Stimulated activated CD4-positive, alpha-beta T cell treated with anti-CD3 and anti-CD28 coated beads, Interleukin-15, amount 100 ng/mL, for 1 hour (primary cell): ENCODE measurements around the gene GREM2.

ENCODE experiments used
- DNase-seq, 2 donors: peaks; one replicate each; pipeline ENCODE4 v3.0.0-alpha.2; 2020; ENCODE audit warnings: low read depth in 1 of 2, low spot score in 1 of 2

Gene GREM2

DNA sequence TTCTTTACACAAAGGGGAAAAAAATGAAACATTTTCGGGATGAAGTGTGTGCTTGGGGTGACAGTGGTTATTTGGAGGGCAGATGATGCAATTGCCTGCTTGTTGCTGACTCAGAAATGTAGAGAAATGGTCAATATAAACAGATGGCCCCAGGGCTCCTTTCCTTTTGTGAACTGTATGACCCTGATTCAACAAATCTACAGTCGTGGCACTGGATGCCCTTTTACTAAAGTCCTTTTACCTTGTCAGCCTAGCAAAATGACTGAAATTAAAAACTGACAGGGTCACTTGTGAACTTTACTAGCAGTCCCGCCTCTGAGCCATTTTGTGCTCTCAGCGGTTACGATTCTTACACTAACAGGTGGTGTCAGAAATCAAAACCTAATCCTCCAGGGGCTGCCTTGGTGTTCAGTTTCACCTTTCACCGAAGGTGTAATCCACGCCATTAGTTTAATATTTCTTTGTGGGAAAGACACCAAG is 49.8 kb downstream of the GREM2 start:
- no peak for DNase-seq

DNA sequence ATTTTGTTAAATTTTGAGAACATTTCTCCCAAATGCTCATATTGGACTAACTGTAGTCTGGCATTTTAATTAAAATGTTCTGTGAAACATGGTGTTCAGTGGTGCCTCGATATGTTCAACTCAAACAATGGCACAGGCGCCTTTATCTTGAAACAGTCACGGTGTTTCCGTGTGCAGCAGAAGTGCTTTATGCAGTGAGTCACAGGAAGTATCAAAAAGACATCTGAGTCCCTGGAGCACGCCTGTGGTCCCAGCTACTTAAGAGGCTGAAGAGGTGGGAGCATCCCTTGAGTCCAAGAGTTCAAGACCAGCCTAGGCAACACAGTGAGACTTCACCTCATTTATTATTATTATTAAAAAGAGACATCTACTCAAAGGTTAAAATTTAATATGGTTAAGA is 52.2 kb downstream of the GREM2 start:
- no peak for DNase-seq

DNA sequence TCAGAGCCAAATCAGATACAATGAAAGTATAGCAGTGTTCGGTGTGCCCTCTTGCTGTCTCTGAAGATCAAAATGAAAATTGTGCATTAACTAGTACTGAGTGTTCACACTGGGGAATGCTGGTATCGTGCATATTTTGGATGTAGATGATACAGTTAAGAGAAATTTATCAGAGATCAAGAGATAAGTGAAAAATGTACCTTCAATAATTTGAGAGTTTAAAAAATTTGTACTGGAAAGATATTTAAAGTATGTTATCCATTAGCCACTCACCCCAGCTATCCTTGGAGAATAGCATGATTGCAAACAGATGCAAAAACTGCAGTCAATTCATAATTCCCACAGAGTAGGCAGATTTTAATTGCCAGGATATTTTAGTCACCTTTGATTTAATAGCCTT is 56.4 kb downstream of the GREM2 start:
- no peak for DNase-seq

DNA sequence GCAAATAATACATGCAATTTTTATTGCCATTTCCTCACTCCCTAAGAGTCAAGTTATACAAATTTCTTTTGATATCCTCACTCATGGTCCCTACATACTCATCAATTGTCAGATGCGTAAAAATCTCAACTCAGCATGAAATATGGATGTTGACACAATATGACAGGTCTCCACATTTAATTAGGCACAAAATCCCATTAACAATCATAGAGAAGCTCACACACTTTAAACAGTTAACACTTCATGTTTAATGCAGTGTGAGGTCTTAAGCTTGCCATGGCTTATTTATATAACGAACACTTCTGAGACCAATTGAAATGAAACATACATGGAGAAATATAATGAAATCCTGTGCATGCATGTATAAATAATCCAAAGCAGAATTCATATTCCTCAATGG is 58.6 kb downstream of the GREM2 start:
- no peak for DNase-seq

DNA sequence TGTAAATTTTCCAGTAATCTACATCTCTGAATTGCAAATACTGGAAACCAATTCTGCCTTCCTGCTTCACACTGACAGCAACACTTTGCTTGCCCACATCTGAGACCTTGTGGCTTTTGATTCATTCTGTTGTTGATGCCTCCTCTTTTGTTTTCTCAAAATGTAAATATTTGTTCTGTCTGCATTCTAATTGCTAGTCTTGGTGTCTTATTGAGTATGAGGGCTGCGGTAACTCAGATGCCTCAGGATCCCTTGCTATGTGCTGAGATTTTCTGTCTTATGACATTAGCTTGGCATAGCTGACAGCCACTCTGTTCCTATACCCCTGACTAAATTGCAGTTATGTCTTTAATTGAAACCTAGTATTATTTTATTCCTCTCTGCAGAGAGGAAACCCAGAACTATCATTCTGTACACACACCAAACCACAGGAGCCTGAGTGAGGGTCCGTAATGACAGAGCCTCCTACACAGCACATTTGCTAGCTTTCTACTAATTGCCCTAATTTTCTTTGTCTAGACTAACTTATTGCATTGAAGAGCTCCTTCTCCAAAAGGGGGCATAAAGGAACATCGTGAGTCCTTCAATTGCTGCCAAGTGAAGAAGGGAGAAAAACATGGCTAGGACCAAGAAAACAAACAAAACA is 72.1 kb downstream of the GREM2 start:
- no peak for DNase-seq

DNA sequence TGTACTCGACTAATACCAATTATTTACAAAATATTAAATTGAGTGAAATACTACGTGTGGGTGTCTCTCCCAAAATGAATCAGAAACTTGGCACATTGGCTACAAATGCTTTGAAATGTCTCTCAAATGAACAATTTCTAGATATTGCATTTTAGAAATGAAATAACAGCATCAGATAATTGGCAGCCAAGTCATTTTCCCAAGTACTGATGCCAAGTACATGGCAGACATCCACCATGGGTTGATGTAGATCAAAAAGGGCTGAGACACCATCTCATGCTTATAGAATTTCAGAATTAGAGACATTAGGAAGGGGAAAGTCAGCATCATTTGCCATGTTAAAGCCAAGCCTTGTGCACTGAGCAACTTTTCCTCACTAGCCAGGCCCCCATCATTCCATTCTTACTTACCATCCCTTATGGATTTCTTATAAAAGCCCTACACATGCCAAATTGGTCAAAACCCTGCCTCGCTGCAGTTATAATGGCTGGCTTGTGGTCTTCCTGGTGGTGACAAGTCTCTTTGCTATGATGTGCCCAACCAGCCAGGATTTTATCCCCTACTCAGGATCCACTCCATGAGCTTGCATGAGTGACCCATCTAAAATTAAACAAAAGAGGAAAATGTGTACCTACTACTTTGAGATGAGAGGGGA is 73.1 kb downstream of the GREM2 start:
- DNase-seq, result no peak

DNA sequence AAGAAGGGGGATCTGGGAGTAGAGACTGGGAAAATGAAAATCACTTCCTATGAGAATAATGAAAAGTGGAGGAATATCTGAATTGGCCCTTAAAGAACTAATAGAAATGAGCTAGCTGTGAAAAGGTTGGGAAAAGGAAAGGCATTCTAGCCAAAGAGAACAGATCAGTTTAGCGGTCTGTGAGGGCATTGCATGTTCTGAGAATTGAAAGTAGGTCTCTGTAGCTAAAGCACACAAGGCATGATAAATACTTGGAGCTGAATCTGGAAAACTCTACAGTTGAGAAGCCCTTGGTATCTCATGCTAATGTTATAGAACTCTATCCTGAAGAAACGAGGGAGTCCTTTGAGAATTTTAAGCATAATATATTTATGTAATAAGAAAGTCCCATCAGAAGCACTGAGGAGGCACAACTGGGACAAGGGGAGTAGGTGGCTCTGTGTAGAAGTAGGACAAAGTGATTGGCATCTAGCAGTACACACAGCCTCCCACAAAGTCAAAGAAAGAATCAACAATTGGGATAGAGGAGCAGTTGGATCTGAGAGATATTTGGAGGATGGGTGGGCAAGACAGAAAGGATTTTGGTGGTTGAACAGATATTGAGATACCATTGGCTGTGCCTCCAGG is 78.7 kb downstream of the GREM2 start:
- no peak for DNase-seq

DNA sequence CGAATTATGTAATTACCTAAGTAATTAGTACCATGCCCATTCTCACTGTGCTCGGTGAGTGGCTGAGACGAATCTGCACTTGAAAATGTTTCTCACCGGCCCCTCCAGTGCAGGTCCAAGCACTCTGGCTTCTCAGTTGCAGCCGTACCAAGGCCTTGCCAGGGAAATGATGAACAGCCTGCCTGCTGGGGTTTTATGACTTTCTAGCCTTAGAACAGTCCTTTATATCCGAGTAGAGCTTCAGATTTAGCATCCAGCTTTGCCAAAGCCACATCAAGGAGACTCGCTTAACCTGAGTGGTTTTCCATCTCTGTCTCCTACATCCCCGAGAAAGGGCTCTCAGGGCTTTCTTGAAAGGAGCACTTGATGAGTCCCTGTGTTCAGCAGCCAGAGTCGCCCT is 83.4 kb downstream of the GREM2 start:
- no peak for DNase-seq

DNA sequence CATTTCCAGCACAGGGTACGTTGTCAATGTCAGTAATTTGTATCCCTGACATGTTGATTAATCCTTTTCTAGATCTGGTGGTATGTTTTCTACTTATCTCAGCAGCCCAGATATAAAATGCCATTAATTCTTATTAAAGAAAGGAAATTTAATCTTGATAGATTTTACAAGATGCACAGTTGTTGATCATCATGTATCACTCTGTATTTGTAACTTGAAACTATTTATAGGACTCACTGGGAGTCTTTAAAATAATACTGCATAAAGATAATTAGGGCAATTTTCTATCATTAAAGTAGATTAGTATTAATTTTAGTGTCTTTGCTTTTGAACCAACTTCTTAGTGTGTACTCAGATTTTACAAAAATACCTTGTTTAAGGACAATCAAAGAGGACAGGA is 84.9 kb downstream of the GREM2 start:
- no peak for DNase-seq

DNA sequence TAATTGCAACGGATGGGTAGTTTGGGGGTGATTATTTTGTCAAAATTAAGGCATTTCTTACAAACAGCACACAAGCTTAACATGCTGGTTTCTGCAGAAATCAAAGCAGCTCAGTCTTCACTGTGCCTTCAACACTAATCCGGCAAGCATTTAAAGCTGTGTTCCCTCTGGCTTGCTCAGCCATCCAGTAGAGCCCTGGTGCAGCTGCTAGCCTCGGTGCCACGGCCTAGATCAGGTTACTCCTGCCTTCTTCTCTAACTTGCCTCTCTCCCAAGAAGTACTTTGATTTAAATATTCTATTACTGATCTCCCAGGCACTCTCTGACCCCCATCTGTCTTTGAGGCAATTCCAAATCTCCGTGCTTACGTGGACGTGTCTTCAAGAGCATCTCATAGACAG is 85.6 kb downstream of the GREM2 start:
- no peak for DNase-seq

DNA sequence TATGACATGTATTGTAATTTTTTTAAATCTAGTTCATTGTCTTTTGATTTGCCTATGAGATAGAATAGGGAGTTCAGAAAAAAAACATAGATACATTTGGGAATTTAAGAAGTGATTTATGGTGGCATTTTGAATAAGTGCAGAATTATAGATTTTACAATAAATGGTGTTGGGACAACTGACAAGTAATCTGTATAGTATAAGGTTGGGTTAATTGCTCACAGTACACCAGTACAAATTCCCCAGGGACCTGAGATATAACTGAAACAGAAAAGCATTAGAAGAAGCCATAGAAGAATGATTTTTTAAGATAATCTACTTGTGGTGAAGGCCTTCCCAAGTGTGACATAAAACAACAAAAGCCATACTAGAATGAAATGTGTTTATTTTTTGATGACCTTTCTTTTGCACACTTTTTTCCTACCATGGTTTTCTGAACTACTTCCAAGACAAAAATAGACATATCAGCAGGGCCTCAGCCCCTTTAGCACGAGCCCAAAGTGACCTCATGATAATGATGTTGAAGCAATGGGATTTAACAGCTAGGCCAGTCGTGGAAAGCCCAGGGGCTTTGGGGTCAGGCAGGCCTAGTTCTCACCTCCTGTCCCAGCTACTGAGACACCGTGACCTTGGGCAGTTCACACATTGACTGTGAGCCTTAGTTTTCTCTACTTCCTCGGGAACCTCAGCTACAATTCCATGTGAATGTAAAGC is 87.4 kb downstream of the GREM2 start:
- no peak for DNase-seq

DNA sequence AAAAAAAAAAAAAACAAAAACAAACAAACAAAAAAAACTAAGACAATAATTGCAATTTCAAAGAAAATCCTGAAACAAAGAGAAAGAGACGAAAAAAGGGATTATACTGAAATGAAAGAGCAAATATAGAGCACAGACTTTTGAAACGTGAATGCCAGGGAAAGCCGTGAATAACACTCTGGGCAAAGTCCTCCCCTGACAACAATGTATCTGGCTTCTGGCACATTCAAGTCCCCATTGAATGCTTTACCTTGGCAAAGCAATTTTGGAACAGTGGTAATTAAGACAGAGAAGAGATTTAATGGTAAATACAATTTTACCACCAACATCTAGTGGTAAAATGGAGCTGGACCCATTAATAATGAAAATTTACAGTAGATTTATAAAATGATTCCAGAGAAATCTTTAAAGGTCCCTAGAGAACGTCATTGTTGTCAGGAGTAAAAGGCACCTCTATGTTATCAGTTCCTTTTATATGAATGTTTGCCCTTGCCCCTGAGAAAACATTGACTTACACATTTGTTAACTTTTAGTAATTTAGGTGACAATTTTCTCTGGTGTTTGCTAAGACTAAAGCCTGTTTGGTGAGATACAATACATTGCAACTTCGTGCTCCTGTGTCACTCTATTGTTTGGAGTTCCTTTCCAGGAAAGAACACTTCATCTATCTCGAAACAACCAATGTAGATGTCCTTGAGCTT is 89.7 kb downstream of the GREM2 start:
- DNase-seq, result no peak

DNA sequence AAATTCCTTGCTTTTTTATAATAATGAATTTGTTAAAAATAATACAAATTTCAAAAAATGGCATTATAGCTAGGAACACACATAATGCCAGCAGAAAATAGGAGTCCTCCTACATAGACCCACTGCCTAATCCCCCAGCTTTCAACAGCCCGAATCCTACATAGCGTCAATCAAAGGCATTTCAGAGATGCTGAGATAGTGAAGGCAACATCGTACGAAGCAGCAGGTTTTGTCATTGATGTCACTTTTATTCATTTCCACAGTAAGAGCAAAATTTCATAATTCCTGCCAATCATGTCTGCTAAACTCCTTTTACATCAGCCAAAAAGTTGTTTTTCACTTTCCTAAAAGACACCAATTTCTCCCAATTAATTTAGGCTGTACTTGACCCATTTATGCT is 94.1 kb downstream of the GREM2 start:
- no peak for DNase-seq

DNA sequence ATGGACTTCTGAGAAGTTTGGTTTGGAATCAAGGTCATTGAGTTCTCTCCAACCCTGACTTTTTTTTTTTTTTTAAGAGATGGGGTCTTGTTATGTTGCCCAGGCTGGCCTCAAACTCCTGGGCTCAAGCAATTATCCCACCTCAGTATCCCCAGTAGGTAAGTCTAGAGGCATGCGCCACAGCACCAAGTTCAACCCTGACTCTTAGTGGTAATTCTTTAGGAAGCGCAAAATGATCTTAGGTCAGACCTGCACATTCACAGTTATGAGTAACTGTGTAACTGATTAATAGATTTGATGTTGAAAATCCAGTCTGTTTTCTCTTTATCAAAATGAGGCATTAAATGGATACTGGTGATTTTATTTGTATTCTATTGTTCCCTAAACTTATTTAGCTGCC is 95.9 kb downstream of the GREM2 start:
- no peak for DNase-seq

DNA sequence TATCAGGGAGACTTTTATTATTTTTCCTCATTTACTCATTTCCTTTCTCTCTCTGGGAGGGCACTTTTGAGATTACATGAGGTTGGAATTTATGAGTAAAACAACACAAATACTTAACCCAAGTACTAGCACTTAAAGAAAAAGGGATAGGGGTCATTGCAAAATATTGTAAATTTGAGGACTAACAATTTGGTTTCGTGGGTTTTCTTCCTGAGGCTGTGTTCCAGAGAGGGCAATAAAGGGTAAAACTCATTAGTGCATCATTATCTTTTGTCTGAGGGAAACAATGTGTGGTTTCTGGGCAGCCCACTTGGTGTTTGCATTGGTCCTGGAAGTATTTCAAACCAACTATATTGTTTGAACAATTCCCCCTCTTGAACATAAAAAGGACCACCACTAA is 96.5 kb downstream of the GREM2 start:
- DNase-seq, result no peak

DNA sequence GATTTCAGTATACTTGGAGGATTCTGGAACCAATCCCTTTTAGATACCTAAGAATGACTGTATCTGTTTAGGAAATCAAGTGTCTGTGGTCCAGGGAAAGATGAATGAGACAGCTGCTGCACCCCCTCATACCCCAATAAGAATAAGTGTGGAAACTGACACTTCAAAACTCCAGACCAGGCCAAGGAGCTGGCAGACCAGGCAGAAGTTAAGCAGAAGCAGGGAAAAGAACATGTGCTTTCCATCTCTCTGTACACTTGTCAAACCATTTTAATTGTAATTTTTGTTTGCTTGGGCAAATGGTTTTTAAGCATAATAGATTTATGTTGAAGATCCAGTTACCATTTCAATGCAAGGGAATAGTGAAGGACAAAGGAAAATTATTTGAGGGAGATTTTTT is 100.2 kb downstream of the GREM2 start:
- DNase-seq, result no peak

DNA sequence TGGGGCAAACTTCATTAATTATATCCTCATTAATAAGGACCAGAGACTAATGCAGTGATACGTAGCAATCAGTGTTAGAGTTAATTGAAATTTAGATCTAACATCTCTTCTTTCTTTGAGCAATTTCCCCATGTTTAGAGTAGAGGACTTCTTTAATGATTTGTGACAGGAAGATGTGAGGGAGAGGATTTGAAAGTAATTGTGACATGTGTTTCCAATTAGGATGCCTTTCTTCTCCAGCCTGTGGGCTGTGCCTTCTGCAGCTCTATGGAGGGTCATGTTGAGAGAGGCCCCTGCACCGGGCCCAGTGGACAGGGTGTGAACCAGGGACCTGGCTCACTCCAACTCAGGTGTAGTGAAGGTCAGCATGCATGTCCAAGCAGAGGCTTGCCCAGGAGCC is 103.0 kb downstream of the GREM2 start:
- no peak for DNase-seq

DNA sequence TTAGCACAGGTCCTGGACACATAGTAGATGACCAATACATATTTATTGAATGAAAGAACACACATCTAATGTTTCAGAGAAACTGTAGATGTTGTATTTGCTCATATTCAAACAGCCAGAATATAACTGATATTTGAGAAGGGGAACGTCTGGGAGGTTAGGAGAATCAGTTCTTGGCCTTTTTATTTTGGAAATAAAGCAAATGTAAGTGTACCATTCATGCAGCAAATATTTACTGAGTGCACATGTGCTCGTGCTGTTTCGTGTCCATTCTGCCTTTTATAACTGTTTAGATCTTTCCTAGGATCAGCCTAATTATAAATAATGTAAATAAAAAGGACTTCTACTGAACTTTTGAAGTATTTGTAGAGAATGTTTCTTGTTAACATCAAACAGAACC is 103.8 kb downstream of the GREM2 start:
- no peak for DNase-seq

DNA sequence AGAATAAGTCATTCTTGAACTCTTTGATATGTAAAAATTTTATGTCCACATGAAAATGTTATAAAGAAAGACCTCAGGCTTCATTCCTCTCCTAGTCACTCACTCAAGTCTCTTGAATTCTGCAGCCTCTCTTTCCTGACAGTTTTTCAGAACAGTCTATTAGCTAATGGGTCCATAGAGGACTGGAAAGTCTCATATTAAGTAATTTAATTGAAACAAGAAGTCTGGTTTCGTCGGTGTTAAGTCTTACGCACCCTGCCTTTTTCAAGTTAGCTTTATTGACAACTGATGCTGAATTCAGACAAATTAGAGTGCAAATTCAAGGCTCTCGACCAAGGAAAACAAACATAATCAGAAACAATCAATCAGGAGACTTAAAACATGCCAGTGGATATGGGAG is 105.8 kb downstream of the GREM2 start:
- no peak for DNase-seq

DNA sequence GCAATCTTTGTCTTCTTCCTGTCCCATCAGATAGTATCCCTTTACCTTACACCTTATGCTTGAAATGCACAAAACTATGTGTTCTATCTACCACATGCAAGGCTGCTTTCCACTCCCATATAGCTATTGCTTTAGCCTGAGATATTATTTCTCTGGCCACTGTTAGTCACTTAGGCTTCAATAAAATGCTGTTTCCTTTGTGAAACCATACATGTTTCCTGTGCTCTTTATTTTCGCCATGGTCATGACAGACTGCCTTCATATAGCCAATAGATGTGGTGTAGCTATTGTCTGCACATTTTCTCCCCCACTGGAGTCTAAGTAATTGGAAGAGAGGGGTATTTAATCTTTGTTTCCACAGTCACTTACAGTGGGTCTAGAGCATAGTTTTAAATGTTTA is 108.4 kb downstream of the GREM2 start:
- DNase-seq, result no peak

DNA sequence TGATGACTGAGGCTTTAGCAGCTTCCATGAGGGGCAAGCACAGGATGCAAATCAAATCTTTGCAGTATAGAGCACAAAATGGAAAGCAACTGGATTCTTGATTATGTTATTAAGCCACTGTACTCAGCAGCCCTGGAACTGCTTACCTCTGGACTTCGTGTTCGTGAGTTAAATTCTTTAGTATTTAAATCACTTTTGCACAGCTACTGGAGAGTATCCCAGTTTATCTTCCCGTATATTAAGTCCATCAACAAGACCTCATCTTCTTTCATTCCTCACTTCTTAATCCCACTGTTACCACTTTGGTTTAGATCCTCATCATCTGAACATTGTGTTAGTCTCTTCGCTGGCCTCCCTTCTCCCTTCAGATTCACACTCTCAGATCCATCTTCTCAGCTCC is 108.9 kb downstream of the GREM2 start:
- no peak for DNase-seq

DNA sequence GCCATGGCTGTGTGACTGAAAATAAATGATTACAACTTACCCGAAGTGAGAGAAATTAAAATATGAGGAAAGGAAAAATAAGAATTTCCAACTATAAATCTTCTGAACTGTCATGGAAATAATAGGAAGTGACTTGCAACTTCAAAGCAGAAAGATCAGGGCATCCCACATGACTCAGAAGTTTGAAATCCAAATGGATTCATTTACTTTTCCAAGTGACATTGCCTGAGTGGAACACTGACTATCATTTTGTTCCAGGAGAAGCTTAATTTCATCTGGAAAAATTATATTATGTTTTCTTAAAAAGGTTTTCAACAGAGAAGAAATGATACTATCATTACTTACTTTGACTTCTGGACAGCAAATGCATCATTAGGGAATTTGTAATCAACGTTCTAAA is 110.8 kb downstream of the GREM2 start:
- no peak for DNase-seq
